Non-pigmented ciliary epithelial cell (primary cell): Measurements from ENCODE around the gene MIB1.
"Not testable (repeated sequence)": the region's sequence is repeated elsewhere in the genome, so short reads cannot be mapped to it uniquely, and the experiment has no call there.

Experiments used
- DNase-seq: peaks from one replicate; pipeline ENCODE4 v3.0.0-alpha.2; 2010; ENCODE audit warnings: low read depth

Gene MIB1

GRCh38 chr18:21743166-21743832 is 2.7 kb downstream of the MIB1 start:
- no peak for DNase-seq

GRCh38 chr18:21745231-21745630 is 4.6 kb downstream of the MIB1 start:
- no peak for DNase-seq

- DNase-seq: no peak
Observed at GRCh38 chr18:21747268-21747667, 6.7 kb downstream of the MIB1 start.

- no peak for DNase-seq
Observed at GRCh38 chr18:21747764-21748693, 7.4 kb downstream of the MIB1 start.

GRCh38 chr18:21757833-21758232 is 17.2 kb downstream of the MIB1 start:
- no peak for DNase-seq

GRCh38 chr18:21759836-21760235 is 19.2 kb downstream of the MIB1 start:
- no peak for DNase-seq

- peak; percentile 18 for DNase-seq
Observed at GRCh38 chr18:21760321-21760720, 19.7 kb downstream of the MIB1 start.

GRCh38 chr18:21761471-21762115 is 21.0 kb downstream of the MIB1 start:
- no peak for DNase-seq

- no peak for DNase-seq
Observed at GRCh38 chr18:21762181-21762772, 21.7 kb downstream of the MIB1 start.

- DNase-seq: no peak
Observed at GRCh38 chr18:21763846-21764646, 23.5 kb downstream of the MIB1 start.

- no peak for DNase-seq
Observed at GRCh38 chr18:21769206-21769605, 28.6 kb downstream of the MIB1 start.

GRCh38 chr18:21774722-21775121 is 34.1 kb downstream of the MIB1 start:
- no peak for DNase-seq

GRCh38 chr18:21777814-21778213 is 37.2 kb downstream of the MIB1 start:
- no peak for DNase-seq

GRCh38 chr18:21786526-21786925 is 45.9 kb downstream of the MIB1 start:
- no peak for DNase-seq

- not testable (repeated sequence) for DNase-seq
Observed at GRCh38 chr18:21796089-21796488, 55.5 kb downstream of the MIB1 start.

GRCh38 chr18:21798126-21798525 is 57.5 kb downstream of the MIB1 start:
- no peak for DNase-seq

- no peak for DNase-seq
Observed at GRCh38 chr18:21799721-21800120, 59.1 kb downstream of the MIB1 start.

- no peak for DNase-seq
Observed at GRCh38 chr18:21803495-21803894, 62.9 kb downstream of the MIB1 start.

- DNase-seq: no peak
Observed at GRCh38 chr18:21805771-21806366, 65.3 kb downstream of the MIB1 start.

- no peak for DNase-seq
Observed at GRCh38 chr18:21808185-21808584, 67.6 kb downstream of the MIB1 start.

- DNase-seq: no peak
Observed at GRCh38 chr18:21809725-21810124, 69.1 kb downstream of the MIB1 start.
